GM23338 (cell line): ENCODE measurements around the gene TFF2. TPM values are rescaled to one million over a fixed set of nuclear protein-coding genes. Genes with fewer than 3 reads are reported as not detected.

Source experiments
- ATAC-seq: fragments of 200-7000 bp; cut with Tn5 transposase; 3 replicates; pipeline ENCODE4 v1.9.1; 2020
- DNase-seq: peaks from one replicate; pipeline ENCODE4 v3.0.0-alpha.2; 2015; ENCODE audit warnings: low spot score
- H2AFZ ChIP-seq: fragments of 200-600 bp; sonication (generic); 2 replicates; pipeline ENCODE4 v1.8.0; 2016; ENCODE audit warnings: antibody characterized with exemption, mild to moderate bottlenecking, moderate library complexity
- H3F3A ChIP-seq: fragments of 200-600 bp; sonication (generic); replicated peaks from 2 replicates; pipeline ENCODE4 v1.8.0; 2017; ENCODE audit warnings: antibody characterized with exemption, mixed run types, low read depth
- H3K27ac ChIP-seq: fragments of 200-600 bp; sonication (generic); 2 replicates; pipeline ENCODE4 v1.6.1; 2016; ENCODE audit warnings: low read depth
- H3K27me3 ChIP-seq: fragments of 200-600 bp; sonication (generic); 2 replicates; pipeline ENCODE4 v1.8.0; 2016; ENCODE audit warnings: mild to moderate bottlenecking, mixed run types, moderate library complexity; ENCODE audit not compliant: insufficient read depth
- H3K36me3 ChIP-seq: fragments of 200-600 bp; sonication (generic); 2 replicates; pipeline ENCODE4 v1.8.0; 2016; ENCODE audit warnings: mild to moderate bottlenecking; ENCODE audit not compliant: insufficient read depth
- H3K4me1 ChIP-seq: fragments of 200-600 bp; sonication (generic); 2 replicates; pipeline ENCODE4 v1.8.0; 2016; ENCODE audit warnings: mild to moderate bottlenecking, moderate library complexity; ENCODE audit not compliant: insufficient read depth
- H3K4me2 ChIP-seq: fragments of 200-600 bp; sonication (generic); 2 replicates; pipeline ENCODE4 v1.7.1; 2017; ENCODE audit warnings: mixed run types
- H3K4me3 ChIP-seq: fragments of 200-600 bp; sonication (generic); 2 replicates; pipeline ENCODE4 v1.6.1; 2016; ENCODE audit warnings: mixed run types
- H3K79me2 ChIP-seq: fragments of 200-600 bp; sonication (generic); replicated peaks from 2 replicates; pipeline ENCODE4 v1.8.0; 2017; ENCODE audit warnings: mild to moderate bottlenecking; ENCODE audit not compliant: insufficient read depth
- H3K9me2 ChIP-seq: fragments of 200-600 bp; sonication (generic); 2 replicates; pipeline ENCODE4 v1.8.0; 2017; ENCODE audit not compliant: insufficient read depth
- H4K20me1 ChIP-seq: fragments of 200-600 bp; sonication (generic); replicated peaks from 2 replicates; pipeline ENCODE4 v1.8.0; 2017; ENCODE audit warnings: mild to moderate bottlenecking; ENCODE audit not compliant: insufficient read depth
- H3K27ac Mint-ChIP-seq: 2 replicates; pipeline ENCODE4 v1.8.0; 2020; ENCODE audit warnings: inconsistent platforms, mild to moderate bottlenecking, moderate library complexity, mixed read lengths
- H3K27me3 Mint-ChIP-seq: 3 replicates; pipeline ENCODE4 v1.8.0; 2022; ENCODE audit warnings: low read depth, mild to moderate bottlenecking, moderate library complexity, mixed read lengths, inconsistent platforms; ENCODE audit not compliant: insufficient read depth, poor library complexity
- H3K36me3 Mint-ChIP-seq: 3 replicates; pipeline ENCODE4 v1.8.0; 2021; ENCODE audit warnings: low read depth, mild to moderate bottlenecking, inconsistent platforms, moderate library complexity, mixed read lengths
- H3K4me1 Mint-ChIP-seq: 3 replicates; pipeline ENCODE4 v1.8.0; 2020; ENCODE audit warnings: mild to moderate bottlenecking, inconsistent platforms, mixed read lengths
- H3K4me3 Mint-ChIP-seq: 3 replicates; pipeline ENCODE4 v1.8.0; 2021; ENCODE audit warnings: moderate library complexity, mild to moderate bottlenecking, inconsistent platforms, mixed read lengths
- H3K9me3 Mint-ChIP-seq: 3 replicates; pipeline ENCODE4 v1.8.0; 2020; ENCODE audit warnings: moderate library complexity, mild to moderate bottlenecking, inconsistent platforms, mixed read lengths
- CREB1 ChIP-seq: fragments of 250-450 bp; sonication (Bioruptor Pico); IDR thresholded peaks from 2 replicates; pipeline ENCODE4 v1.5.0; 2020; ENCODE audit warnings: low read depth, mild to moderate bottlenecking, moderate library complexity
- EZH2 ChIP-seq: fragments of 200-600 bp; sonication (generic); IDR thresholded peaks from one replicate; pipeline ENCODE4 v1.8.0; 2017; ENCODE audit warnings: antibody characterized with exemption, mild to moderate bottlenecking, low read depth; ENCODE audit not compliant: unreplicated experiment
- EZH2phosphoT487 ChIP-seq: fragments of 200-600 bp; sonication (generic); IDR thresholded peaks from one replicate; pipeline ENCODE4 v1.8.1; 2018; ENCODE audit warnings: antibody characterized with exemption; ENCODE audit not compliant: unreplicated experiment
- JUNB ChIP-seq: IDR thresholded peaks from one replicate; pipeline ENCODE4 v1.6.1; 2016; ENCODE audit warnings: antibody characterized with exemption; ENCODE audit not compliant: unreplicated experiment
- NANOG ChIP-seq: IDR thresholded peaks from 2 replicates; pipeline ENCODE4 v1.6.1; 2016; ENCODE audit warnings: antibody characterized with exemption, borderline replicate concordance
- STAT1 ChIP-seq: IDR thresholded peaks from one replicate; pipeline ENCODE4 v1.6.1; 2016; ENCODE audit warnings: antibody characterized with exemption; ENCODE audit not compliant: unreplicated experiment
- polyA plus RNA-seq: library from polyadenylated mRNA; unstranded; fragments of >200 nt; fragmentation: Nextera tagmentation; extraction: Ambion mirVana; gene quantifications from 2 replicates; pipeline ENCODE4 v1.2.1, GENCODE V29; 2016
- total RNA-seq: library from RNA; depleted of rRNA; stranded (reverse); fragments of >200 nt; shearing (Covaris generic); gene quantifications from 2 replicates; pipeline ENCODE4 v1.2.3, GENCODE V29; 2014
- TF ChIP-seq, protein P1 (sequence below): fragments of 250-450 bp; sonication (Bioruptor Pico); IDR thresholded peaks from 2 replicates; pipeline ENCODE4 v1.5.0; 2020; ENCODE audit warnings: mild to moderate bottlenecking, moderate library complexity
- TF ChIP-seq, protein P2 (sequence below): IDR thresholded peaks from 2 replicates; pipeline ENCODE4 v1.6.1; 2016; ENCODE audit warnings: antibody characterized with exemption

TFF2 gene
- total and polyA plus RNA-seq, 2 experiments from 2014 or later = not detected

DNA sequence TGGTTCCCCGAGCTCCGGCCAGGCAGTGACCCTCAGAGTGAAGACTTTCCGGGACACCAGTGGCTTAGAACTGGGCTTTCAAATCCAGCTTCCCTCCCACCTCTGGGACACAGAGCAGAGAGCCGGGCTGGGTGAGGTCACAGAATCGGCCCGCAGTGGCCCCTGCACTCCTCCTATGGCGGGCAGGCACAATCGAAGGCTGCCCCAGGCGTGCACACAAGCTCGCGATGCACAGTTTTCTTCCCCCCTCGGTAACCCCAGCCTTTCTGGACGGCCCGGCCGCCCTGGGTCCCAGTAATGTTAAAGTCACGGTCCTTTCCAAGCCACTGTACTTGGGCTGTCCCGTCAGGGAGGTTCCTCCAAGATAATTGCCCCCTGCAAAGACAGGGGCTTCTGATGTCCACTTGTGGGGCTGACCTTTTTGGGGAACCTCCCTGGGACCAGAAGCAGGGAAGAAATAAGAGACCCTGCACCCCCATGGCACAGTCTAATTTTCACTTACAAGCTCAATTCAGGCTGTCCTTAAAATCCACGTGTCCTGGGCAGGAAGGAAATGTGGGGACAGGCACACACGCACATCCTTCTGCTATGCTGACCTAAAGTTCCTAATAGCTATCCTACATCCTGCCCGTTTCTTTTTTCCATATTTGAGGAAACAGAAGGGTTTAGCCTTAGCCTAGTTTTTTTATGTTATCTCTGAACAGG, 49.3 kb downstream of the TFF2 start (continued):
- TF ChIP-seq, protein P1, sequence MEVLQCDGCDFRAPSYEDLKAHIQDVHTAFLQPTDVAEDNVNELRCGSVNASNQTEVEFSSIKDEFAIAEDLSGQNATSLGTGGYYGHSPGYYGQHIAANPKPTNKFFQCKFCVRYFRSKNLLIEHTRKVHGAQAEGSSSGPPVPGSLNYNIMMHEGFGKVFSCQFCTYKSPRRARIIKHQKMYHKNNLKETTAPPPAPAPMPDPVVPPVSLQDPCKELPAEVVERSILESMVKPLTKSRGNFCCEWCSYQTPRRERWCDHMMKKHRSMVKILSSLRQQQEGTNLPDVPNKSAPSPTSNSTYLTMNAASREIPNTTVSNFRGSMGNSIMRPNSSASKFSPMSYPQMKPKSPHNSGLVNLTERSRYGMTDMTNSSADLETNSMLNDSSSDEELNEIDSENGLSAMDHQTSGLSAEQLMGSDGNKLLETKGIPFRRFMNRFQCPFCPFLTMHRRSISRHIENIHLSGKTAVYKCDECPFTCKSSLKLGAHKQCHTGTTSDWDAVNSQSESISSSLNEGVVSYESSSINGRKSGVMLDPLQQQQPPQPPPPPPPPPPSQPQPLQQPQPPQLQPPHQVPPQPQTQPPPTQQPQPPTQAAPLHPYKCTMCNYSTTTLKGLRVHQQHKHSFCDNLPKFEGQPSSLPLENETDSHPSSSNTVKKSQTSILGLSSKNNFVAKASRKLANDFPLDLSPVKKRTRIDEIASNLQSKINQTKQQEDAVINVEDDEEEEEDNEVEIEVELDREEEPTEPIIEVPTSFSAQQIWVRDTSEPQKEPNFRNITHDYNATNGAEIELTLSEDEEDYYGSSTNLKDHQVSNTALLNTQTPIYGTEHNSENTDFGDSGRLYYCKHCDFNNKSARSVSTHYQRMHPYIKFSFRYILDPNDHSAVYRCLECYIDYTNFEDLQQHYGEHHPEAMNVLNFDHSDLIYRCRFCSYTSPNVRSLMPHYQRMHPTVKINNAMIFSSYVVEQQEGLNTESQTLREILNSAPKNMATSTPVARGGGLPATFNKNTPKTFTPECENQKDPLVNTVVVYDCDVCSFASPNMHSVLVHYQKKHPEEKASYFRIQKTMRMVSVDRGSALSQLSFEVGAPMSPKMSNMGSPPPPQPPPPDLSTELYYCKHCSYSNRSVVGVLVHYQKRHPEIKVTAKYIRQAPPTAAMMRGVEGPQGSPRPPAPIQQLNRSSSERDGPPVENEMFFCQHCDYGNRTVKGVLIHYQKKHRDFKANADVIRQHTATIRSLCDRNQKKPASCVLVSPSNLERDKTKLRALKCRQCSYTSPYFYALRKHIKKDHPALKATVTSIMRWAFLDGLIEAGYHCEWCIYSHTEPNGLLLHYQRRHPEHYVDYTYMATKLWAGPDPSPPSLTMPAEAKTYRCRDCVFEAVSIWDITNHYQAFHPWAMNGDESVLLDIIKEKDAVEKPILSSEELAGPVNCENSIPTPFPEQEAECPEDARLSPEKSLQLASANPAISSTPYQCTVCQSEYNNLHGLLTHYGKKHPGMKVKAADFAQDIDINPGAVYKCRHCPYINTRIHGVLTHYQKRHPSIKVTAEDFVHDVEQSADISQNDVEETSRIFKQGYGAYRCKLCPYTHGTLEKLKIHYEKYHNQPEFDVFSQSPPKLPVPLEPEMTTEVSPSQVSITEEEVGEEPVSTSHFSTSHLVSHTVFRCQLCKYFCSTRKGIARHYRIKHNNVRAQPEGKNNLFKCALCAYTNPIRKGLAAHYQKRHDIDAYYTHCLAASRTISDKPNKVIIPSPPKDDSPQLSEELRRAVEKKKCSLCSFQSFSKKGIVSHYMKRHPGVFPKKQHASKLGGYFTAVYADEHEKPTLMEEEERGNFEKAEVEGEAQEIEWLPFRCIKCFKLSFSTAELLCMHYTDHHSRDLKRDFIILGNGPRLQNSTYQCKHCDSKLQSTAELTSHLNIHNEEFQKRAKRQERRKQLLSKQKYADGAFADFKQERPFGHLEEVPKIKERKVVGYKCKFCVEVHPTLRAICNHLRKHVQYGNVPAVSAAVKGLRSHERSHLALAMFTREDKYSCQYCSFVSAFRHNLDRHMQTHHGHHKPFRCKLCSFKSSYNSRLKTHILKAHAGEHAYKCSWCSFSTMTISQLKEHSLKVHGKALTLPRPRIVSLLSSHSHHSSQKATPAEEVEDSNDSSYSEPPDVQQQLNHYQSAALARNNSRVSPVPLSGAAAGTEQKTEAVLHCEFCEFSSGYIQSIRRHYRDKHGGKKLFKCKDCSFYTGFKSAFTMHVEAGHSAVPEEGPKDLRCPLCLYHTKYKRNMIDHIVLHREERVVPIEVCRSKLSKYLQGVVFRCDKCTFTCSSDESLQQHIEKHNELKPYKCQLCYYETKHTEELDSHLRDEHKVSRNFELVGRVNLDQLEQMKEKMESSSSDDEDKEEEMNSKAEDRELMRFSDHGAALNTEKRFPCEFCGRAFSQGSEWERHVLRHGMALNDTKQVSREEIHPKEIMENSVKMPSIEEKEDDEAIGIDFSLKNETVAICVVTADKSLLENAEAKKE (CRISPR knock-in tag) = no peak

DNA sequence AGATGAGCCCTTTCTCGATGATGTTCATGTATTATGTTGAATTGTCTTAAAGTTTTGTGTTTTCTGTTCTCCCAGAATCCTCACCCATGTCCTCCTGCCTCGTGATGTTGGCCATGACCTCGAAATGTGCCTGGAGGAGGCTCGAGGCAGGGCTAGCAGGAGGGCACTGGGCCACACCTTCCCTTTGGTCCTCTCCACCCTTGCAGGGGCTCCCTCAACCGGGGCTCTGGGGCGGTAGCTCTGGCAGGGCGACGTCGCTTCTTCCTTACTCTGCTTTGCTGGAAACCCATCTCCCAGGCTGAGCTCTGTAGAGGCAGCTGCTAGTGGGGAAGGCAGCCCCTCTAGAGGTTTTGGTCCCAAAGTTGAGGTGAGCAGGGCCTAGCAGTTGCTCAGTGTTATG, 49.8 kb downstream of the TFF2 start:
- no peaks in the 10 kb centered on the region for H3K27me3 ChIP-seq
- no peaks in the 10 kb centered on the region for H3K36me3 ChIP-seq
- no peaks in the 10 kb centered on the region for H3K79me2 ChIP-seq
- Mint-ChIP-seq H3K9me3 (no peaks in the 10 kb centered on the region), H3K4me1 (peaks cover 9% of the 10 kb centered on the region; the same call in 2 of the 3 replicates), H3K36me3 (no peaks in the 10 kb centered on the region), H3K27me3 (peaks cover 13% of the 10 kb centered on the region), H3K27ac (no peak overlapping the region), H3K4me3 (no peak overlapping the region)
- H2AFZ ChIP-seq = no peak overlapping the region
- H4K20me1 ChIP-seq = no peaks in the 10 kb centered on the region
- no peak for DNase-seq
- H3K4me1 ChIP-seq = no peaks in the 10 kb centered on the region
- ATAC-seq = no peak
- no peak overlapping the region for H3K27ac ChIP-seq
- H3K4me3 ChIP-seq = no peak overlapping the region
- H3K9me2 ChIP-seq = no peaks in the 10 kb centered on the region
- H3K4me2 ChIP-seq = no peak overlapping the region
- no peaks in the 10 kb centered on the region for H3F3A ChIP-seq
- TF ChIP-seq EZH2phosphoT487 (no peak), JUNB (no peak), NANOG (no peak), CREB1 (CRISPR knock-in tag) (no peak), EZH2 (no peak), STAT1 (no peak)
- TF ChIP-seq, protein P2, sequence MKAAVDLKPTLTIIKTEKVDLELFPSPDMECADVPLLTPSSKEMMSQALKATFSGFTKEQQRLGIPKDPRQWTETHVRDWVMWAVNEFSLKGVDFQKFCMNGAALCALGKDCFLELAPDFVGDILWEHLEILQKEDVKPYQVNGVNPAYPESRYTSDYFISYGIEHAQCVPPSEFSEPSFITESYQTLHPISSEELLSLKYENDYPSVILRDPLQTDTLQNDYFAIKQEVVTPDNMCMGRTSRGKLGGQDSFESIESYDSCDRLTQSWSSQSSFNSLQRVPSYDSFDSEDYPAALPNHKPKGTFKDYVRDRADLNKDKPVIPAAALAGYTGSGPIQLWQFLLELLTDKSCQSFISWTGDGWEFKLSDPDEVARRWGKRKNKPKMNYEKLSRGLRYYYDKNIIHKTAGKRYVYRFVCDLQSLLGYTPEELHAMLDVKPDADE = no peak
- TF ChIP-seq, protein P1 (CRISPR knock-in tag) = no peak
